GM23248 (cell line): Measurements from ENCODE around the gene BMP2K. TPM values are rescaled to one million over a fixed set of nuclear protein-coding genes. Genes with fewer than 3 reads are reported as not detected.
"Not testable (repeated sequence)": the region's sequence is repeated elsewhere in the genome, so short reads cannot be mapped to it uniquely, and the experiment has no call there.

Source experiments
- DNase-seq: peaks from one replicate; pipeline ENCODE4 v3.0.0-alpha.2; 2015
- H2AFZ ChIP-seq: fragments of 200-600 bp; sonication (generic); 2 replicates; pipeline ENCODE4 v1.6.1; 2016; ENCODE audit warnings: antibody characterized with exemption
- H3F3A ChIP-seq: fragments of 200-600 bp; sonication (generic); 2 replicates; pipeline ENCODE4 v1.6.1; 2016; ENCODE audit warnings: mild to moderate bottlenecking, antibody characterized with exemption, mixed run types; ENCODE audit not compliant: insufficient read depth
- H3K27ac ChIP-seq: fragments of 200-600 bp; sonication (generic); 2 replicates; pipeline ENCODE4 v1.5.1; 2016; ENCODE audit warnings: mild to moderate bottlenecking
- H3K27me3 ChIP-seq: fragments of 200-600 bp; sonication (generic); replicated peaks from 2 replicates; pipeline ENCODE4 v1.6.1; 2016; ENCODE audit warnings: mild to moderate bottlenecking; ENCODE audit not compliant: insufficient read depth
- H3K36me3 ChIP-seq: fragments of 200-600 bp; sonication (generic); 2 replicates; pipeline ENCODE4 v1.6.1; 2016; ENCODE audit warnings: low read depth, mild to moderate bottlenecking
- H3K4me1 ChIP-seq: fragments of 200-600 bp; sonication (generic); 2 replicates; pipeline ENCODE4 v1.6.1; 2016; ENCODE audit warnings: mild to moderate bottlenecking; ENCODE audit not compliant: insufficient read depth
- H3K4me2 ChIP-seq: fragments of 200-600 bp; sonication (generic); one replicate; pipeline ENCODE4 v1.6.1; 2016; ENCODE audit warnings: mild to moderate bottlenecking; ENCODE audit not compliant: unreplicated experiment
- H3K4me3 ChIP-seq: fragments of 200-600 bp; sonication (generic); 2 replicates; pipeline ENCODE4 v1.5.1; 2016; ENCODE audit warnings: mild to moderate bottlenecking
- H3K79me2 ChIP-seq: fragments of 200-600 bp; sonication (generic); 2 replicates; pipeline ENCODE4 v1.6.1; 2016; ENCODE audit warnings: mild to moderate bottlenecking; ENCODE audit not compliant: insufficient read depth
- H3K9ac ChIP-seq: fragments of 200-600 bp; sonication (generic); 2 replicates; pipeline ENCODE4 v1.6.1; 2016; ENCODE audit warnings: mild to moderate bottlenecking
- H3K9me2 ChIP-seq: fragments of 200-600 bp; sonication (generic); 2 replicates; pipeline ENCODE4 v1.6.1; 2016; ENCODE audit warnings: mixed run types, mild to moderate bottlenecking, moderate library complexity; ENCODE audit not compliant: insufficient read depth
- H3K9me3 ChIP-seq: fragments of 200-600 bp; sonication (generic); one replicate; pipeline ENCODE4 v1.6.1; 2017; ENCODE audit warnings: low read depth
- H4K20me1 ChIP-seq: fragments of 200-600 bp; sonication (generic); 2 replicates; pipeline ENCODE4 v1.6.0; 2016; ENCODE audit not compliant: insufficient read depth
- EZH2 ChIP-seq: fragments of 200-600 bp; sonication (generic); IDR thresholded peaks from 2 replicates; pipeline ENCODE4 v1.6.1; 2018; ENCODE audit warnings: antibody characterized with exemption, mild to moderate bottlenecking; ENCODE audit not compliant: insufficient read depth, poor library complexity, severe bottlenecking
- EZH2phosphoT487 ChIP-seq: fragments of 200-600 bp; sonication (generic); IDR thresholded peaks from 2 replicates; pipeline ENCODE4 v1.6.1; 2018; ENCODE audit warnings: antibody characterized with exemption, moderate library complexity, mild to moderate bottlenecking, low read depth; ENCODE audit not compliant: insufficient read depth
- WGBS, 2 experiments: methylation state at CpG; one replicate each; pipeline ENCODE4 v1.1.6; 2015 to 2017; ENCODE audit warnings: low lambda C conversion rate in 2 of 2, low coverage in 1 of 2; ENCODE audit errors: missing lambda C conversion rate in 2 of 2; 5-methylcytosine and 5-hydroxymethylcytosine counted together
- in situ Hi-C: fragments of 300-500 bp; cut with MboI; formaldehyde crosslinking; loops from 2 replicates; pipeline ENCODE4 v1.15.0; 2020
- polyA plus RNA-seq: library from polyadenylated mRNA; unstranded; fragments of >200 nt; fragmentation: Nextera tagmentation; extraction: Ambion mirVana; gene quantifications from 2 replicates; pipeline ENCODE4 v1.2.1, GENCODE V29; 2016
- total RNA-seq: library from RNA; depleted of rRNA; stranded (reverse); fragments of >200 nt; shearing (Covaris generic); gene quantifications from 2 replicates; pipeline ENCODE4 v1.2.3, GENCODE V29; 2014

Gene BMP2K
- total and polyA plus RNA-seq, 2 experiments from 2014 or later = 11.0 to 53.0 TPM

DNA sequence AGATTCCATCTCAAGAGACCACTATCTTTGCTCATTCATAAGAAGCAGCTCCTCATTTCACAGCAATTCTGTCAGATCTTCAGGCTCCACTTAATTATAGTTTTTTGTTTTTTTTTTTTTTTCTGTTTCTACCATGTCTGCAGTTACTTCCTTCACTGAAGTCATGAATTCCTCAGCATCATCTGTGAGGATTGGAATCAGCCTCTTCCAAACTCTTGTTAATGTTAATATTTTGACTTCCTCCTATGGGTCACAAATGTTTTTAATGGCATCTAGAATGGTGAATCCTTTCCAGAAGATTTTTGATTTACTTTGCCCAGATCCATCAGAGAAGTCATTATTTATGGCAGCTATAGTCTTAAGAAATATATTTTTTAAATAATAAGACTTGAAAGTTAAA lies 53.1 kb downstream of the BMP2K start:
- no peak overlapping the region for H2AFZ ChIP-seq
- in situ Hi-C loops = no loop called here
- H3K9me3 ChIP-seq = no peaks in the 10 kb centered on the region
- H3K9me2 ChIP-seq = no peaks in the 10 kb centered on the region
- H3K79me2 ChIP-seq = peaks cover 62% of the 10 kb centered on the region
- H3K27me3 ChIP-seq = no peaks in the 10 kb centered on the region
- no peak overlapping the region for H3K4me3 ChIP-seq
- peak; percentile 32 for DNase-seq
- 0 out of 2 replicates have a peak, but pooled peaks cover 6% of the 10 kb centered on the region for H3K4me1 ChIP-seq
- peak overlapping the region; percentile 19; the same call in 1 of the 2 replicates for H3K27ac ChIP-seq
- H3K9ac ChIP-seq = no peak overlapping the region
- H3F3A ChIP-seq = peaks cover 15% of the 10 kb centered on the region; the same call in 1 of the 2 replicates
- no peaks in the 10 kb centered on the region for H4K20me1 ChIP-seq
- H3K36me3 ChIP-seq = peaks cover 25% of the 10 kb centered on the region; the same call in 1 of the 2 replicates
- TF ChIP-seq EZH2 (no peak), EZH2phosphoT487 (no peak)
- H3K4me2 ChIP-seq = no peak overlapping the region

DNA sequence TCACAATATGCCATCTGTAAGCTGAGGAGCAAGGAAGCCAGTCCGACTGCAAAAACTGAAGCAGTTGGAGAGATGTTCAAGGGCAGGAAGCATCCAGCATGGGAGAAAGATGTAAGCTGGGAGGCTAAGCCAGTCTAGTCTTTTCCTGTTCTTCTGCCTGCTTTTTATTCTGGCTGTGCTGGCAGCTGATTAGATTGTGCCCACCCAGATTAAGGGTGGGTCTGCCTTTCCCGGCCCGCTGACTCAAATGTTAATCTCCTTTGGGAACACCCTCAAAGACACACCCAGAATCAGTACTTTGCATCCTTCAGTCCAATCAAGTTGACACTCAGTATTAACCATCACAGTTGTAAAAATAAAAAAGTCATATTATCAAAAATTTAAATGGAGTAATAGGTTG lies 63.5 kb downstream of the BMP2K start:
- H3K4me1 ChIP-seq, in situ Hi-C loops, H3K4me2 ChIP-seq, H3K27me3 ChIP-seq, H3F3A ChIP-seq, H2AFZ ChIP-seq, H3K4me3 ChIP-seq, H3K9ac ChIP-seq, H3K9me3 ChIP-seq, H3K9me2 ChIP-seq, DNase-seq, H4K20me1 ChIP-seq, H3K27ac ChIP-seq: not testable (repeated sequence)
- peaks cover 13% of the 10 kb centered on the region for H3K36me3 ChIP-seq
- H3K79me2 ChIP-seq = peaks cover 47% of the 10 kb centered on the region; the same call in 1 of the 2 replicates
- WGBS, 2 experiments = 67 to 69% methylated on average over 3 of the region's 3 CpGs

- WGBS, 2 experiments = 96 to 99% methylated on average over 4 of the region's 4 CpGs
- in situ Hi-C loops, H3K27me3 ChIP-seq, H3K27ac ChIP-seq, H3K4me2 ChIP-seq, H3K4me3 ChIP-seq, DNase-seq, H3K9me2 ChIP-seq, H3K9ac ChIP-seq, H3K9me3 ChIP-seq, H4K20me1 ChIP-seq, H3F3A ChIP-seq, H3K4me1 ChIP-seq, H2AFZ ChIP-seq: not testable (repeated sequence)
- H3K36me3 ChIP-seq = peaks cover 13% of the 10 kb centered on the region
- H3K79me2 ChIP-seq = peaks cover 47% of the 10 kb centered on the region; the same call in 1 of the 2 replicates
Measured at GRCh38 chr4:78840286-78840685, 64.1 kb downstream of the BMP2K start.

GRCh38 chr4:78845472-78845871 lies 69.3 kb downstream of the BMP2K start:
- in situ Hi-C loops = no loop called here
- H3F3A ChIP-seq = no peaks in the 10 kb centered on the region
- H3K4me2 ChIP-seq = no peak overlapping the region
- peaks cover 9% of the 10 kb centered on the region; the same call in 1 of the 2 replicates for H3K4me1 ChIP-seq
- H3K9me3 ChIP-seq = no peaks in the 10 kb centered on the region
- peaks cover 19% of the 10 kb centered on the region for H3K36me3 ChIP-seq
- TF ChIP-seq EZH2phosphoT487 (no peak), EZH2 (no peak)
- H3K27me3 ChIP-seq = no peaks in the 10 kb centered on the region
- H3K27ac ChIP-seq = no peak overlapping the region
- H3K79me2 ChIP-seq = peaks cover 35% of the 10 kb centered on the region; the same call in 1 of the 2 replicates
- WGBS, 2 experiments = 75 to 80% methylated on average over 2 of the region's 2 CpGs
- peak; percentile 2 for DNase-seq
- H3K9me2 ChIP-seq = no peaks in the 10 kb centered on the region
- no peaks in the 10 kb centered on the region for H4K20me1 ChIP-seq
- H2AFZ ChIP-seq = no peak overlapping the region
- no peak overlapping the region for H3K9ac ChIP-seq
- no peak overlapping the region for H3K4me3 ChIP-seq

- in situ Hi-C loops = no loop called here
- DNase-seq = peak; percentile 4
- Histone ChIP-seq H3K9me3 (no peaks in the 10 kb centered on the region), H3K4me1 (peaks cover 9% of the 10 kb centered on the region; the same call in 1 of the 2 replicates), H3K27me3 (no peaks in the 10 kb centered on the region), H3K9ac (no peak overlapping the region), H3K4me2 (no peak overlapping the region), H3K9me2 (no peaks in the 10 kb centered on the region), H4K20me1 (no peaks in the 10 kb centered on the region), H3K79me2 (peaks cover 27% of the 10 kb centered on the region; the same call in 1 of the 2 replicates), H3F3A (no peaks in the 10 kb centered on the region), H3K27ac (no peak overlapping the region), H3K36me3 (peaks cover 24% of the 10 kb centered on the region), H3K4me3 (no peak overlapping the region), H2AFZ (no peak overlapping the region)
- TF ChIP-seq EZH2 = no peak
- no peak for TF ChIP-seq EZH2phosphoT487
Measured at GRCh38 chr4:78846258-78846657, 70.1 kb downstream of the BMP2K start.
